GM18505 (cell line): ENCODE results near the gene TEK.

Experiments used
- ATAC-seq: cut with Tn5 transposase; IDR thresholded peaks from one replicate; pipeline ENCODE4 v1.9.1; 2021; ENCODE audit not compliant: unreplicated experiment
- POLR2A ChIP-seq: IDR thresholded peaks from 4 replicates; pipeline ENCODE4 v1.6.1; 2011; ENCODE audit warnings: borderline replicate concordance; ENCODE audit not compliant: insufficient read depth, insufficient read length; ENCODE audit errors: extremely low read depth

The TEK gene

DNA sequence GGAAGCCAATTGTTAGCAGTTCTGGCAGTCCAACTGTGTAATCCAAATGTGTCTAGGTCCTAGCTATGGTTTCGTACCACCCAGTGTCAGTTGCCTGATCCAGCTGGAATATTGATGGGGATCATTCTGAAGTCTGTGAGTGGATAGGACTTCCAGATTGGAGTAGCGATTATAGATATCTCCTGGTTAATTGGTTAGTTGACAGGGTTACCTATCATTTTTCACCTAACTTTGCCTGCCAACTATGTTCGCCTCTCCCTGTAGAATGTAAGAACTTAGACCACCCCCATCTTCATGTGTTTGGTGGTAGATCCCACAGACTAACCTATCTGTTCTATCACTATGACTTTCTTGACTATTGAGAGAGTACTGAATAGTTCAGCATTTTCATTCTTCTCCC is 59.9 kb downstream of the TEK start:
- no peak for TF ChIP-seq POLR2A
- no peak for ATAC-seq

- no peak for ATAC-seq
- no peak for TF ChIP-seq POLR2A
Measured at GRCh38 chr9:27176971-27177370, 67.9 kb downstream of the TEK start.

DNA sequence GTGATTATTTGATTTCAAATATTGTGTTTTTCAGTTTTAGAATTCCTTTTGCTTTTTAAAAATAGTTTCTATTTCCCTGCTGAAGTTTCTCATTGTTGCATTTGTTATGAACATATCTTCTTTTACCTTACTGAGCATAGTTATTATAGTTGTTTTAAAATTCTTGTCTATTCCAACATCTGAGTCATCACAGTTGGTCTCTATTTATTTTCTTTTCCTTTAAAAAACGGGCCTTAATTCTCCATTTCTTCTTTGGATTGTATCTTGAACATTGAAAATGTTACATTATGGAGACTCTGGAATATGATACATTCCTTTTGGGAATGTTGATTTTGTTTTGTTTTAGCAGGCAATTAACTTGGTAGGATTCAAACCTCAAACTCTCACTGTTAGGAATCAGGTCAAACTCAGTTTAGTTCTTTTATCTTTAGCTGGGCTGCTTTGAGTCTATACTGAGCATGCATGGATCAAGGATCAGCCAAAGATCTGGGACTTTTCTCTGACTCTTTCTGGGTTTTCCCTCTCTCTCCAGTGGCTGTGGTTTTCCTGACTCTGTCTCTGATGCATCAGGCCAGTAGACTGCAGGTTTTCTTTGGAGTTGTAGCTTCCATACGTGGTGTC is 70.3 kb downstream of the TEK start:
- ATAC-seq: no peak
- no peak for TF ChIP-seq POLR2A

DNA sequence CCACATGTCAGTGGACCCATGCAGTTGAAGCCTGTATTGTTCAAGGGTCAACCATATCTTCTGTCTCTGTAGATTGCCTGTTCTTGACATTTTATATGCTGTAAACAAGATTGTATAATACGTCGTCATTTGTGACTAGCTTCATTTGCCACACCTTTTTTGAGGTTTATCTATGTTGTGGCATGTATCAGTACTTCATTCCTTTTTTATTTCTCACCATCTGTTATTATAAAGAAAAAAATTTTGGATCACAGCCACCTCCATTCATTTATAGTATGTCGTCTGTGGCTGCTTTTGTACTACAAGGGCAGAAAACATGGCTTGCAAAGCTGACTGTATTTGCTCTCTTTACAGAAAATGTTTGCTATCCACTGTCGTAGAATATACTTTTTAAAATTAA is 72.4 kb downstream of the TEK start:
- no peak for ATAC-seq
- TF ChIP-seq POLR2A: no peak

DNA sequence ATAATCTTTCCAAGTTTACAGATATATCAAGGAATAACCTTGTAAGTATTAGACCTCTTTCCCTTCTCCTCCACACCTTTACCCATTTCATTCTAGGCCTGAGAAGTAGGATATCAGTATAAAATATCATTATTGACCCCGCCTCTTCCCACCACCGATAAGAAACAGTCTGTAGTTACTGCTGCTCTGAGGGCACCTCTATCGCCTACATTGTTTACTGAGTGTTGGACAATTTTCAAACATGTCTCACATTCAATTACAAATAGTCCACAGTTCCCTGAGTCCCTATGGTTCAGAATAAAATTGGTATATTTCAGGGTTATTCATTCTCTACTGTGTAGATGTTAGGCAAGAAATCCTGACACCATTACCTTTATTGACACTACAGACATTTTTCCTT is 73.4 kb downstream of the TEK start:
- ATAC-seq: no peak
- TF ChIP-seq POLR2A: no peak

- no peak for TF ChIP-seq POLR2A
- ATAC-seq: no peak
Measured at GRCh38 chr9:27183131-27183530, 74.1 kb downstream of the TEK start.

DNA sequence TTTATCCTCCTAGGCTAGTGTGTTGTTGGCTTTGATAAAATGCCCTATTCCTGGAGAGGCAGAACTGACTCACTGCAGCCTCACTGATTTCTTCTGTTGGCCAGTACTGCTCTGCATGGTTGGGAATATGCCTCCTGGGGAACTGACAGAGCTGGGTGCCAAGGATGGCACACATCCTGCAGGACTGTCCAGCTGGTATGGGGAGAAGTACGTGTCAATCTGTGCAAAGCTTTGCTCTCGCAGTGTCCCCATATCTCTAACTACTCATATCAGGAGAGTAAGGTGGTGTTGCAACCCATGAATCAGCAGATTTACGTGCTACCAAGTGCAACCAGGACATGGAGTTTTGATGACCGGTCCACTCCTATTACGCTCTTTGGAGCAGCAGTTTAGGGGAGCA is 74.7 kb downstream of the TEK start:
- no peak for TF ChIP-seq POLR2A
- no peak for ATAC-seq

DNA sequence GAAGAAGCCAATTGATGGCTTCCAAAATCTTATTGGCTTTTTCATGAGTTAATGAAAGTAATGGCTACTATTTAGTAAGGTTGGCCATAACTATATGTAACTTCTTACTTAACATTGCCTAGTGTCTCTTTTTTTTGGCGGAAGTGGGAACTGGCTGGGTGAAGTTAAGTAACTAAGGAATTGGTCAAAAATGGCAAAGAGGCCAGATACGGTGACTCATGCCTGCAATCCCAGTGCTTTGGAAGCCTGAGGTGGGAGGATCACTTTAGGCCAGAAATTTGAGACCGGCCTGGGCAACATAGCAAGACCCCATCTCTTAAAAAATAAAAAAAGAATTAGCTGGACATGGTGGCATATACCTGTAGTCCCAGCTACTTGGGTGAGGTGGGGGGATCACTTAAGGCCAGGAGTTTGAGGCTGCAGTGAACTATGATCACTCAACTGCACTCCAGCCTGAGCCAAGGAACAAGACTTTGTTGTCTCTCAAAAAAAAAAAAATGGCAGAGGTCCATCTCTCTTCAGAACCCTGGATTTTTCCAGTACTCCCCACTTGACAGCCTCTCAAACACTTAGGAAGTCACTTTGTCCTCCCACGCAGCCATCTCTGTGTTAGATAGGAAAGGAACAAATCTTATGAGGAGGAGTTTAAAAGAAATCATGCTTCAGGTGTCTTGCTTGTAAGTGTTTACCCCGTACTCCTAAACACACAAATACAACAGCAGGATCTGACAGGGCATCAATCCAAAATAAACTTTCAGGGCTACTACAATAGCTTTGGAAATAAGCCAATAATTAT is 75.7 kb downstream of the TEK start:
- no peak for TF ChIP-seq POLR2A
- no peak for ATAC-seq

- no peak for ATAC-seq
Measured at GRCh38 chr9:27188426-27188825, 79.4 kb downstream of the TEK start.

DNA sequence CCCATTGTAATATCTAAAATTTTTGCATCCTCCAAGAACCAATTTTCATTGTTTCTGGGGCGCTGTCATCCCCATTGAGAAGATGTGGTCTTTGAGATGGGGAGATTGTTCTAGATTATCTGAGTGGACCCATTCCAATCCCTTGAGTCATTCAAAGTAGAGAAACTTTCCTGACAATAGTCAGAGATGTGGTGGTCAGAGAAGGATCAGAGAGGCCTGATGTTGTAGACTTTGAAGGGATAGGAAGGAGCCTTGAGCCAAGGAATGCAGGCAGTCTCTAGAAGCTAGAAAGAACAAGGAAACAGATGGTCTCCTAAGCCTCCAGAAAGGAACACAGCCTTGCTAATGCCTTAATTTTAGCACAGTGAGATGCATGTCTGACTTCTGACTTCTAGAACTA is 80.4 kb downstream of the TEK start:
- ATAC-seq: no peak
- TF ChIP-seq POLR2A: no peak

More at GRCh38 chr9:27188426-27188825, 79.4 kb downstream of the TEK start:
- TF ChIP-seq POLR2A: no peak

- TF ChIP-seq POLR2A: no peak
- no peak for ATAC-seq
Measured at GRCh38 chr9:27192291-27192960, 83.4 kb downstream of the TEK start.

GRCh38 chr9:27193886-27194285 is 84.9 kb downstream of the TEK start:
- ATAC-seq: no peak
- no peak for TF ChIP-seq POLR2A

DNA sequence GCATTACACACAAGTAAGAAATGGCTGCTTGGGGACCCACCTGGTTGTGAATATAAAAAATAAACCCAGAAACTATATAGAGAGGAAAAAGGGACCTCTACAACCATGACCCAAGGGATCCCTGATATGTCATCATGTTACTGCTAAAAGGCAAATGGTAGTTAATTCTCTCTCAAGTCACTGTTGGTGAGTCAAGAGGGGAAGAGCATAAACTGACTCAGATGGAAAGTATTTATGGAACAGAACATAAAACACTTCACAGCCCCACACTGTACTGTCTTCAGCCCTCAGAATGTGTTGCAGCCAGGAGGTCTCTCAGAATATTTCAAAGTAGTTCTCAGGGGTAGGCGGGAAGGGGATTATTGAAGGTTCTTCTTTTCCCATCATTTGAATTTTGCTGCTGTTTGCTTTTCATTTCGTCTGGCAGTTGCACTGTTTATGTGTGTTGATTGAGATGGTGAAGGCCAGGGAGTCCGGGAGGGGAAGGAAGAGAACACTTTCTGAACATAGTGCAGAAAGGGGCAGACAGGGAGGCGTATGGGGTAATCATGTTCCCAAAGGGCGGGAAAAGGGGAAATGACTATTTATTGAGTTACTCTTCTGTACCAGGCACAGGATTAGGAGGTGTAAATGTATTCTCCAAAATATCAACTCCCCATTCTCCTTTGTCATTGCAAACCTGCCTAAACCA is 85.5 kb downstream of the TEK start:
- no peak for ATAC-seq
- TF ChIP-seq POLR2A: no peak

DNA sequence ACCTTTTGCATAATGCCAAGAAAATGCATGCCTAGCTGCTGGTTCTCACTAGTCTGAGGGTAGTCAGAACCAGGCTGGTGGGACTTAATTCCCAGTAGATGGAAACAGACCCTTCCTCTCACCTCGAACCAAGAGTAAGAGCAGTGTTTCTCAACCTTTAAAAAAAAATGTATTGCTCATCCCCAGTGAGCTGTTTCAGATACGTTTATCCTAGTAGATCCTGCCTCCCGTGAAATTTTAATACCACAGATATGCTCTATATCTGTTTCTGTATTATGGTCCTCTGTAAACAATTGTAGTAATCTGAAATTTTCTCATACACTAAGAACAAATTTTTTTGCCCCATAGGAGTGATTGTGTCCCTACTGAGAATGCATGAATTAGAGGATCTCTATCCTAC is 86.2 kb downstream of the TEK start:
- ATAC-seq: no peak

DNA sequence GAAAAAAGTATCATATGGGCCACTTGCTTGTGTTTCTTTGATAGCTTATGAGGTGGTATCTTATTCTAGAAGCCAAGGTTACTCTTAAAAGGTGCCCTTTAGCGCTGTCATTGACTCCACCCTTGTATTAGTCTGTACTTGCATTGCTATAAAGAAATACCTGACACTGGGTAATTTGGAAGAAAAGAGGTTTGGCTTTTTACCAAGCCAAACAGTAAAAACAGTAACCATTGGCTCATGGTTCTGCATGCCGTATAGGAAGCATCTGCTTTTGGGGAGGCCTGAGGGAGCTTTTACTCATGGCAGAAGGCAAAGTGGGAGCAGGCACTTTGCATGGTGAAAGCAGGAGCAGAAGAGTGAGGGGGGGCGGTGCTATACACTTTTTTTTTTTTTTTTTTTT is 87.4 kb downstream of the TEK start:
- no peak for ATAC-seq
- no peak for TF ChIP-seq POLR2A

More for the DNA sequence above, 86.2 kb downstream of the TEK start:
- TF ChIP-seq POLR2A: no peak
